ENCODE measurements around the gene SHBG.
"Not testable (repeated sequence)": the region's sequence is repeated elsewhere in the genome, so short reads cannot be mapped to it uniquely, and the experiment has no call there.

The SHBG gene

DNA sequence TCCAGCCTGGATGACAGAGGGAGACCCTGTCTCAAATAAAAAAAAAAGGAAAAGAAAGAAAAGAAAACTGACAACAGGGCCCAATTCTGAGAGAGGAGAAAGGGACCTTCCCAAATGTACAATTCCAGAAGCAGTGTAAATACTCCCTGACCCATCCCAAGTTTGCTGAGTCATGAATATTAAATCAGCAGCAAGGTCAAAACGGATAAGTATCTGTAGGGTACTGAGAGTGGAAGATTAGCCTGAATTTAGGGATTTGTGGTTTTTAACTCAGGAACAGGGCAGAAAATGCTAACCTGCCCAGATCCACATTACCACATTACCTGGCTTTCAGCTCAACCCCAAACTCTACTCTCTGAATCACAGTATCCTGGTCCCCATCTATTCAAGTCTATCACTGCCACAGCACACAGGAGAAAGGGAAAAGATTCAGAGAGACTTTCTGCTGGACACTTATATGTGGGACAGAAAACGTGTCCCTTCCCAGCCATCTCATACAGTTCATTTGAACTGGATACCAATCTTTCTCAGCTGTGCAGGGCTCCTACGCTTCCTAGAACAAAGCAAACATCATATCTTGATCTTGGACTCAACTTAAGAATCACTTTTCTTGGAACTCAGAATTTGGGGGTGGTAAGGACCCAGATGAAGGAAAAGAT lies 18.2 kb upstream of the SHBG start:
- in situ Hi-C loops (cut with MboI; ENCODE audit: low sequenced_read_pairs), result no loop called here

DNA sequence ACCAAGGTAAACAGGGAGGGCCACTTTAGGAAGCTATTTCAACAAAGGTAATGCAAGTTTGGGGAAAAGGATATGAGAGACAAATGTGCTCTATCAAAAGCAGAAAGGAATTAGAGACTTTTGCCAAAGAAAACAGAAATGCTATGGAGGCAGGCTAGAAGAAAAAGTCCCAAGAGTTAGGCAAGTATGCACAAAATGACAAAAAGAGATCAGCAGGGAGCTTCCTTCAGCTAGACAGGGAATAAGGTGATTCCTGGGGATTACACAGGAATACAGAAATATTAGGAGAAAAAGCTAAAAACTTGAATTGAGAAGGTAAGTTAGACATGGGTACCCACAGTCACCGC lies 17.7 kb upstream of the SHBG start:
- in situ Hi-C loops (cut with MboI; ENCODE audit: low sequenced_read_pairs), result no loop called here

DNA sequence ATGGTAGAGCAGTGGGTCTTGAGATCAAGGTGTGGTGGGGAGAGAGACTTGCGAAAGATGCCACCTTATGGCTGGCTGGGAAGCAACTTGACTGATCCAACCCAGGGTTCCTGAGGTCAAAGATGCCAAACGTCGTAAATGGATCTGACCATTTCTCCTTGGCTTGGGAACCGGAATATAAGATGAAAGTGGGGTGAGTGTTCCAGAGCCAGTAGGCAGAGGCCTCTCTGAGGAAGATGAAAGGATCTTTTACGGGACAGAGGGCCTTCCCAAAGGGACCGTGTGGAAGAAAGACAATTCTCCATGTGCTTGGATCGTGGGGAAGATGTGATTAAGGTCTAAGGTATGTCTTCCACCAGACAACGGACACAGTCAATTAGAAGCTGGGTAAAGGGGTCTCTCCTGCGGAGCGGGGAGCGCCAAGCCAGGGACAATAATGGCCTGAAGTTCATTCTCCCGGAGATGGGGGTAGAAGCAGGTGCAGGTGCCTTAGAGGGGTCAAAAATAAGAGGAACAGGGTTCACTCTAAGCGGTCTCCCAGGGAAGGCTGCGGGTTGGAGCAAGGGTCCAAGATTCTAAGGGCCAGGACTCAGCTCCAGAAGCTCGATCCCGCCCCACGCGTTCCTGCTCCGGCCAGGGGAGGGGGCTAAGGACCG lies 16.0 kb upstream of the SHBG start:
- in situ Hi-C loops (cut with MboI; ENCODE audit: low sequenced_read_pairs), result no loop called here

DNA sequence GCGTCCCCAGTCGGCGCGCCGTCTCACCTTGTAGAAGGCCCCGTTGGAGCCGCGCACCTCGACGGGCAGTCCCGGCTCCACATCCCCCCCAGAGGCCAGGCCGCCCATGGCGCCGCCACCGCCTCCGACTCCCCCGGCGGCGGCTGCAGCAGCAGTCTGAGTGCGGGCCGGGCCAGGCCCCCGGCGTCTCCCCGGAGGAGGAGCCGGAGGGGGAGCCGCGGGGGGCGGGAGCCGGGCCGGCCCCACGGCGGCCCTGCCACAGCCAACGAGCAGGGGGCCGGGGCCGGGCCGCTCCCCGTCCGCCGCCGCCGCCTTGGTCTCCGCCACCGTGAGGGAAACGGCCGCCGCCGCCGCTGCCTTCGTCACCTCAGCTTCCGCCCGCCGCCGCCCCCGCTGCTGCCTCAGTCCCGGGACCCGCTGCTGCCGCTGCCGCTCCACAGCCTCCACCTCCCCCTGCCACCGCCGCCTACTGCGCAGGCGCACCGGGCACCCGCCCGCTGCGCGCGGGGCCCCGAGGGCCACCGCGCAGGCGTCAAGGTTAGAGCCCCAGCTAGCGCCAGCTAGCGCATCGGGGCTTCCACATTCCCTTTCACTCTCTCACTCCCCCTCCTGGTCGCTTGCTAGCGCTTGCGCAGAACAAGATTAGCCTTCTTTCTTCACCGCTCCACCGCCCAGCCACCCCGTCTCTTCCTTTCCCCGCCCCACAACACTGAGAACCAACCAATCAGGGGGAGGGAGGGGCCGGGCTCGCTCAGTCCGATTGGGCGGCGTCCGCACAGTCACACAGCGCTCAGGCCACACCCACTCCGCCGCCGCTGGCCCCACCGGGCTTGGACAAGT lies 15.3 kb upstream of the SHBG start, which contains the start of gene FXR2:
Gene FXR2 (minus strand): TSS at position 473 of the 840 bp plus-strand sequence. CDS start 365 bp downstream, at position 108.
- in situ Hi-C loops (cut with MboI; ENCODE audit: low sequenced_read_pairs), result no loop called here

DNA sequence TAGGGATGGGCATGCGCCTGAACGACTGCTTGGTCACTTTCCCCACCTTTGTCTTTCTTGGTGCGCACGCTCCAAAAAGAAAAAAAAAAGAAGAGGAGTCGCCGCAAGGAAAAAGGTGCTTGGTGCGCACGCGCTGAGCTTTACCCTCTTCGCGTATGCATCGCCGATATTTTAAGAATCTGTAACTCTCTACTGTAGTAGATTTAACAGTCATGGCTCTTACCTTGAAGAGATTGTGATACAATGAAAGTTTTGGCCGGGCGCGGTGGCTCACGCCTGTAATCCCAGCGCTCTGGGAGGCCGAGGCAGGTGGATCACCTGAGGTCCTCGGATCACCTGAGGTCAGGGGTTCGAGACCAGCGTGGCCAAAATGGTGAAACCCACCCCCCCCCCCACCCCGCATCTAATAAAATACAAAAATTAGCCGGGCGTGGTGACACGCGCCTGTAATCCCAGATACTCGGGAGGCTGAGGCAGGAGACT lies 14.6 kb upstream of the SHBG start:
- in situ Hi-C loops (cut with MboI; ENCODE audit: low sequenced_read_pairs), result no loop called here

DNA sequence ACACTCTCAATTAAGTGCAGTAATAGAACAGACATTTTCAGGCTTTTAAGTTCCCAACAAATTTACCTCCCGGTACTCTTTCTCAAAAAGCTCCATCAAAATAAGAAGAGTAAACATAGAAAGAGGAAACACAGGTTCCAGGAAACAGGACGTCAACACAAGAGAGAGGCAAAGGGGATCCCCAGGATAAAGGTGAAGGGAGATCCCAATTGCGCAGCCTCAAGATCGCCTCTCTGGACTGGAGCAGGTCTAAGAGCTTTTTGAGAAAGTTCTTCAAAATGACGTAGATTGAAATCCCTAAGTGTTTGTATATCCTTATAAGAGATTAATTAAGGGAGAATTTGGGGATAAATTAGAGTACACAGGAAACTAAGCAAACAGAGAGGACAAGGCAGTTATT lies 11.3 kb upstream of the SHBG start:
- in situ Hi-C loops (cut with MboI; ENCODE audit: low sequenced_read_pairs), result no loop called here

DNA sequence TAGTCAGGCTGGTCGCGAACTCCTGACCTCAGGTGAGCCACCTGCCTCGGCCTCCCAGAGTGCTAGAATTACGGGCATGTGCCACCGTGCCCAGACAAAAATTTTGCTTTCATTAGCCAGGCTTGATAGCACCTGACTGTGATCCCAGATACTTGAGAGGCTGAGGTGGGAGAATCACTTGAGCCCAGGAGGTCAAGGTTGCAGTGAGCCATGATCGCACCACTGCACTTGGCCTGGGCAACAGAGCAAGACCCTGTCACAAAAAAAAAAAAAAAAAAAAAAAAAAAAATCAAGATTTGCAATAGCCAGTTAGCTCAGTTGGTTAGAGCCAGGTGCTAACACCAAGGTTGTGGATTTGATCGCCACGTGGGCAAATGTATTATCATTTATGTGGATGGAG lies 9.1 kb upstream of the SHBG start:
- in situ Hi-C loops (cut with MboI; ENCODE audit: low sequenced_read_pairs), result no loop called here

DNA sequence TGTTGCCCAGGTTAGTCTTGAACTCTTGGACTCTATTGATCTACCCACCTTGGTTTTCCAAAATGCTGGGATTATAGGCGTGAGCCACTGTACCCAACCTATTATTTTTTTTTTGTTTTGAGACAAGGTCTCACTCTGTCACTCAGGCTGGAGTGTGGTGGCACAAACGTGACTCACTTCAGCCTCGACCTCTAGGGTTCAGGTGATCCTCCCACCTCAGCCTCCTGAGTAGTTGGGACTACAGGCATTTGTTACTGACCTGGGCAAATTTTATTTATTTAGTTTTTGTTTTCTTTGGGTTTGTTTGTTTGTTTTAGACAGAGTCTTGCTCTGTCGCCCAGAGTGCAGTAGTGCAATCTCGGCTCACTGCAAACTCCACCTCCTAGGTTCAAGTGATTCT lies 6.3 kb upstream of the SHBG start:
- in situ Hi-C loops (cut with MboI; ENCODE audit: low sequenced_read_pairs), result no loop called here

DNA sequence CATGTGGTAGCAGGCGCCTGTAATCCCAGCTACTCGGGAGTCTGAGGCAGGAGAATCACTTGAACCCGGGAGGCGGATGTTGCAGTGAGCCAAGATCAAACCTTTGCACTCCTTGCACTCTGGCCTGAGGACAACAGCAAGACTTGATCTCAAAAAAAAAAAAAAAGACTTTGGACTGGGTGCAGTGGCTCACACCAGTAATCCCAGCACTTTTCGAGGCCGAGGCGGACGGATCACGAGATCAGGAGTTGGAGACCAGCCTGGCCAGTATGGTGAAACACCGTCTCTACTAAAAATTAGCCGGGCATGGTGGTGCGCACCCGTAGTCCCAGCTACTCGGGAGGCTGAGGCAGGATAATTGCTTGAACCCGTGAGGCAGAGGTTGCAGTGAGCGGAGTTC lies 4.2 kb upstream of the SHBG start:
- in situ Hi-C loops (cut with MboI; ENCODE audit: low sequenced_read_pairs), result not testable (repeated sequence)

DNA sequence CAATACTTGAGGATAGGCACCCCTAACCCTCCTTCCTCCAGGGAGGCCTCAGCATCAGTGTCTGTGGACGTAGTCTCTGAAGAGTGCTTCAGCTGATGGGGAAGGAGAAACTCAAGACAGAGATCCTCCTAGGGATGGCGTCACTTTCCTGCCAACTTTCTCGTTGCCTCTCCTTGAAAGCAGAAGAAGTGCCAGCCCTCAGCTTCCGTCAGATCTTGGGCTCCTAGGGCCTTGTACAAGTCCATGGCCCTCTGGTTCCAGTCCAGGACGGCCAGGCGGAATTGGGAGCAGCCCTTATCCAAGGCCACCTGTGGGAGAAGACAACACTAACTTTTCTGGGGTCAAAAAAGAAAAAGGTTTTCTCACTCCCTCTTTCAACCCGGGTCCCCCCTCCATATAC lies 3.6 kb upstream of the SHBG start:
- in situ Hi-C loops (cut with MboI; ENCODE audit: low sequenced_read_pairs), result no loop called here

DNA sequence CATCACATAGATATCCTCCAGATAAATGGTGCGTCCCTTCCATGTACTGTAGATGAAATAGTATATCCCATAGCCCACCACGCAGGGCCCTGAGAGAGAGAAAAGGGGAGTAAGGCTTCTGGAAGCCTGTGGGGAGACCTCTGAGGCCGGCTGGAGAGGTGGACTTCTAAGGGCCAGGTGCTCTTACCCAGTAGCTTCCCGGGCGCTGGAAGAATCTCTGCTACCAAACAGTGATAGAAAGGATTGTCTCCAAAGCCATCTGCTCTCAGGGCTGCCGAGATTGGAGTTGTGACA lies 3.0 kb upstream of the SHBG start:
- in situ Hi-C loops (cut with MboI; ENCODE audit: low sequenced_read_pairs), result no loop called here

DNA sequence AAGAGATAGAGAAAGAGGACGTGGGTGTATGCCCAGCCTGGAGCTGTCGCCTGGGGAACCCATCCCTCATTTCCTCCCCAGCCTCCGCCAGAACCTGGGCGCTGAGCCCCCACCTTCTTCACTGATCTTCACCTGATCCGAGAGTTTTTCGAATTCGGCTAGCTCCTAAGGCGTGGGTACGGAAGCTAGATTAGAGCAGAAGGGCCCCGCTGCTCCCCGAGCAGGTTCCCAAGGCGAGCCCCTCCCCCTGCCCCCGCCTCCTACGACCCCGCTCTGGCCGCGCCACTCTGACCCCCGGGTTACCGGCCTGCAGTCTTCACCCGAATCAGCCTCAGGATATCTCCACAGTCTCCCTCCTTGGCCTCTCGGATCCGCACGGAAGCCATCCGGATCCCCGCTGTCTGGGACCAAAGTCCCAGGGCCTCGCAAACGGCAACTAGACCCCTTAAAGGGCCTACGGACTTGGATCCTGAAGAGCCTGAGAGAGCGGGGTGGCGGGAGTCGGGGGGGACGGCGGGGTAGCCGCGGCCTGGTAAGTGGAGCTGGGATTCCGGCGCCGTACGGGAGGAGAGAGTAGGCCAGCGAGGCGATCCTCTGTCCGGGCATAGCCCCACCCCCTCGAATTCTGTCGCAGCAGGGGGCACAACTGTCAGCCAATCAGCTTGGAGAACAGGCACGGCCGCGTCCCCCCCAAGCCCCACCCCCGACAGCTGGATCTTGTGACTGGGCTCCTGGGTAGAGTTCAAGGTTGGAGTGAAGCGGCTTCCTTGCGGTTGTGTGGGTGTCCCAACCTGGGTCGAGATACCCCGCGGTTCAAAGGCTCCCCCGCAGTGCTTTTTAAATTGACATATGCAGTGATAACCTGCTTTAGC lies 2.4 kb upstream of the SHBG start, which contains the start of gene SAT2:
Gene SAT2 (minus strand): TSS at position 572 of the 872 bp plus-strand sequence. CDS start 186 bp downstream, at position 386.
- in situ Hi-C loops (cut with MboI; ENCODE audit: low sequenced_read_pairs), result no loop called here

DNA sequence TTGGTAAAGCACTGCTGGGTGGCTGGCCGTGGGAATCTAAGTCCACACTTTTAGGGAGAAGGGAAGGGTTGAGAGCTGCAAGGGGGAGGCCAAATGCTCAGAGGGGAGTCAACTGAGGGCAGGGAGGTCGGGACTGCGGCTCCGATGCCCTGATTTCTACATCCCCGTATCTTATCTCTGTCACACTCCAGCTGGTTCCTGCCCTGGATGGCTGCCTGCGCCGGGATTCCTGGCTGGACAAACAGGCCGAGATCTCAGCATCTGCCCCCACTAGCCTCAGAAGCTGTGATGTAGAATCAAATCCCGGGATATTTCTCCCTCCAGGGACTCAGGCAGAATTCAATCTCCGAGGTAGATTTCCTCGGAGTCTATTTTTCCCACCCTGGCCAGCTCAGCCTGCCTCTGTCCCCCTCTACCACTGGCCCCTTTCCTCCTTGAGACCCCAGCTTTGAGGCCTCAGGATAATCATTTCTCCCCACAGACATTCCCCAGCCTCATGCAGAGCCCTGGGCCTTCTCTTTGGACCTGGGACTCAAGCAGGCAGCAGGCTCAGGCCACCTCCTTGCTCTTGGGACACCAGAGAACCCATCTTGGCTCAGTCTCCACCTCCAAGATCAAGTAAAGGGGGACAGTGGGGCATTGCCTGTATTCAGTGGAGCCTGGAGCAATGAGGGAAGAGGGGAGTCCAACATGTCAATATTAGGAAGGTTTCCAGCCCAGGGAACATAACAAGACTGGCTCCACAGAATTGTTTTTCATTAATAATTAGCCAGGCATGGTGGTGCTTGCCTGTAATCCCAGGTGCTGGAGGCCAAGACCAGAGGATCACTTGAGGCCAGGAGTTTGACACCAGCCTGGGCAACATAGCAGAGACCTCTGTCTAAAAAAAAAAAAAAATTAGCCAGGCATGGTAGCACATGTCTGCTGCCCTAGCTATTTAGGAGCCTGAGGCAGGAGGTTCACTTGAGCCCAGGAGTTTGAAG lies 1.8 kb downstream of the SHBG start:
- in situ Hi-C loops (cut with MboI; ENCODE audit: low sequenced_read_pairs), result no loop called here

DNA sequence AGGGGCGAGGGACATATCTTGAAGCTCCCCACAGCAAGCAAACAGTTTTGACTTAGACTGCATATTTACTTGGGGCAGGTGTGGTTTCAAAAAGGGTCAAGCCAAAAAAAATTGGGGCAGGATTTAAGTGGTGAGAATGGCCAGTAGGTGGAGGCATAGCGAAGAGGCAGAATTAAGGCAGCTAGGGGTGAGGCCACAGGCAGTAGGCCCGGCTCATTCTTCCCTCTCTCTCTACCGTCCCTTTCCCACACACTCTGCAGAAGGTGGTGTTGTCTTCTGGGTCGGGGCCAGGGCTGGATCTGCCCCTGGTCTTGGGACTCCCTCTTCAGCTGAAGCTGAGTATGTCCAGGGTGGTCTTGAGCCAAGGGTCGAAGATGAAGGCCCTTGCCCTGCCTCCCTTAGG lies 2.6 kb downstream of the SHBG start:
- in situ Hi-C loops (cut with MboI; ENCODE audit: low sequenced_read_pairs), result no loop called here

DNA sequence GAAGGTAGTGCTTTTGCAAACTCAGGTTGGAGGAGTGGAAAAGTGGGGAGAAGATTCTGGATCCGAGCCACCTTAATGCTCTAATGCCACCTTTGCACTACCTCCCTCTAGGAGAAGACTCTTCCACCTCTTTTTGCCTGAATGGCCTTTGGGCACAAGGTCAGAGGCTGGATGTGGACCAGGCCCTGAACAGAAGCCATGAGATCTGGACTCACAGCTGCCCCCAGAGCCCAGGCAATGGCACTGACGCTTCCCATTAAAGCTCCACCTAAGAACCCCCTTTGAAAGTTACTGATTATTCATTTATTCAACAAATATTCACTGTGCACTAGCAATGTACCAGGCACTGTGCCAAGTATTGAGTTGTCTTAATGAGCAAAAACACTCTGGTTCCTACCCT lies 3.2 kb downstream of the SHBG start:
- in situ Hi-C loops (cut with MboI; ENCODE audit: low sequenced_read_pairs), result no loop called here

DNA sequence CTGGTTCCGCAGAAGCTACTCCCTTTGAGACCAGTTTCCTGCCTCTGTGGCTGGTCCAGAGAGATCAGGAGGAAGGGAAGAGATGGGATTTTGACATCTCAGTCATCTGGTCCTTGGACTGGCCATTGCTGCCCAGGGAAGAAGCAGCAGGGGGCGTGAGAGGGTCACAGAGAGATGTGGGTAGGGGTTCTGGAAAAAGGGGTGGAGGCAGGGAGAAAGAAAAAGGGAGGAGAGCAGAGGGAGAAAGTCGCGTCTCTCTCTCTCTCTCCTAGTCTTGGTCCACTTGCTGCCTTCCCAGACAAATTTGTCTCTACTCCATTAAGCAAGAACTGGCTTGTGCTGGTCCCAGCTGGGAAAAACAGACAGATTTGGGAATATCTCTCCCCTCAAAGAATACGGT lies 4.4 kb downstream of the SHBG start:
- in situ Hi-C loops (cut with MboI; ENCODE audit: low sequenced_read_pairs), result no loop called here

DNA sequence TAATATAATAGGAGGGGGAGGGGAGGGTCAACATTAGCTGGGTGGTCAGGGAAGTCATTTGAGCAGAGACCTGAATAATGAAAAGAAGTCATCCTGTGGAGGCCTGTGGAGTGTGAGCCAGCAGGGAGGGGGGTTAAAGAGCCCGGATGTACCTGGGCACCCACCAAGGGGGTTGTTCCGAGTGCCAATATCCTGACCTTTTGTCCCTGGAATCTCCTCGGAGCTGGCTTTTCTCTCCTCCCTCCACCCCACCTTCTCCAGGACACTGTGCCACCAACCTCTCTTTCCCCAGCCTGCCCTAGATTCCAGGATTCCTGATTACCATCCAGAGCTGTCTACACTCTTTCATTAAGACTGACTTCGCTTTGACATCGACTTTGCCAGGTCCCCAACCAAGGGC lies 6.2 kb downstream of the SHBG start:
- in situ Hi-C loops (cut with MboI; ENCODE audit: low sequenced_read_pairs), result no loop called here

DNA sequence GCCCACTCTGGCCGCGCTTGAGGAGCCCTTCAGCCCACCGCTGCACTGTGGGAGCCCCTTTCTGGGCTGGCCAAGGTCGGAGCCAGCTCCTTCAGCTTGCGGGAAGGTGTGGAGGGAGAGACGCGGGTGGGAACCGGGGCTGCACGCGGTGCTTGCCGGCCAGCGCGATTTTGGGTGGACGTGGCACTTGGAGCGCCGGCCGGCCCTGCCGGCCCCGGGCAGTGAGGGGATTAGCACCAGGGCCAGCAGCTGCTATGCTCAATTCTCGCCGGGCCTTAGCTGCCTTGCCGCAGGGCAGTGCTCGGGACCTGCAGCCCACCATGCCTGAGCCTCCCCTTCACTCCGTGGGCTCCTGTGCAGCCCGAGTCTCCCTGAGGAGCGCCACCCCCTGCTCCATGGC lies 10.8 kb downstream of the SHBG start:
- in situ Hi-C loops (cut with MboI; ENCODE audit: low sequenced_read_pairs), result no loop called here

DNA sequence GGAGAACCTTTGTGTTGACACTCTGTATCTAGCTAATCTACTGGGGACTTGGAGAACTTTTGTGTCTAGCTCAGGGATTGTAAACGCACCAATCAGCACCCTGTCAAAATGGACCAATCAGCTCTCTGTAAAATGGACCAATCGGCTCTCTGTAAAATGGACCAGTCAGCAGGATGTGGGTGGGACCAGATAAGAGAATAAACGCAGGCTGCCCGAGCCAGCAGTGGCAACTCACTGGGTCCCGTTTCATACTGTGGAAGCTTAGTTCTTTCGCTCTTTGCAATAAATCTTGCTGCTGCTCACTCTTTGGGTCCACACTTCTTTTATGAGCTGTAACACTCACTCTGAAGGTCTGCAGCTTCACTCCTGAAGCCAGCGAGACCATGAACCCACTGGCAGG lies 11.7 kb downstream of the SHBG start:
- in situ Hi-C loops (cut with MboI; ENCODE audit: low sequenced_read_pairs), result not testable (repeated sequence)

DNA sequence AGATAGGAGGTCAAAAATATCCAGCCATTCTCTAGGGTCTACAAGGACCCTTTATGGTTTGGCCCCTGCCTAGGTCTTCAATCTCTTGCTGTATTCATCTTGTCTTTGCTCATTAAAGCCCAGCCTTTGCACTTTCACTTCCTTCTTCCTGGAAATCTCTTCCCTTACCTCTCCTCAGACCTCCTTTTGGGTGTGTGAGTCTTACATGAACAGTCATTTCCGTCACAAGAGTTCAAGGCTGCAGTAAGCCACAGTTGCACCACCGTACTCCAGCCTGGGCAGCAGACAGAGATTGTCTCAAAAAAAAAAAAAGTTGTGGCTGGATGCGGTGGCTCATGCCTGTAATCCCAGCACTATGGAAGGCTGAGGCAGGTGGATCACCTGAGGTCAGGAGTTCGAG lies 14.8 kb downstream of the SHBG start:
- in situ Hi-C loops (cut with MboI; ENCODE audit: low sequenced_read_pairs), result no loop called here

All from hTERT RPE-1 (cell line).